HCT116 (cell line): ENCODE data around the gene CDH11. TPM values are rescaled to one million over a fixed set of nuclear protein-coding genes. Genes with fewer than 3 reads are reported as not detected.

Source experiments
- ATAC-seq: fragments of 200-7000 bp; cut with Tn5 transposase; 2 replicates; pipeline ENCODE4 v1.9.1; 2020; ENCODE audit warnings: mild to moderate bottlenecking, moderate library complexity
- BruUV-seq: library from RNA; stranded (reverse); fragments of 400-500 nt; replicated peaks from 2 replicates; lab custom pipeline; 2021; lab: Mats Ljungman, UMichigan
- CTCF ChIA-PET: fragments of 300-600 bp; sonication (Branson Sonifier 250); formaldehyde crosslinking; loops from one replicate; lab custom pipeline; 2021; ENCODE audit warnings: antibody characterized with exemption; lab: Charles Lee
- POLR2A ChIA-PET: fragments of 300-600, 350-600 bp; sonication (Branson Sonifier 250); formaldehyde crosslinking; loops from one replicate; lab custom pipeline; 2021; ENCODE audit warnings: antibody characterized with exemption; lab: Charles Lee
- RAD21 ChIA-PET, 2 experiments: fragments of 300-600 bp; sonication (Branson Sonifier 250); formaldehyde crosslinking; loops; one replicate each; lab custom pipeline; 2023; ENCODE audit warnings: low total read pairs in 2 of 2; ENCODE audit not compliant: uncharacterized antibody in 2 of 2, unreplicated experiment in 2 of 2, low non-redundant PET in 1 of 2; lab: Charles Lee
- DNase-seq: peaks from one replicate; pipeline ENCODE4 v3.0.0-alpha.2; 2010; ENCODE audit warnings: low read depth, low spot score
- H2AFZ ChIP-seq: fragments of 200-600 bp; shearing (Covaris generic), sonication (generic); 2 replicates; pipeline ENCODE4 v1.6.1; 2017; ENCODE audit warnings: low read depth, mixed run types, mixed read lengths, antibody characterized with exemption, low read length; ENCODE audit not compliant: poor library complexity, severe bottlenecking
- H3K27ac ChIP-seq: 2 replicates; pipeline ENCODE4 v1.5.1; 2012; ENCODE audit warnings: low read depth, low read length
- H3K27me3 ChIP-seq: fragments of 200-600 bp; sonication (generic); 2 replicates; pipeline ENCODE4 v1.6.1; 2016; ENCODE audit warnings: mixed run types, low read length, mixed read lengths; ENCODE audit not compliant: insufficient read depth
- H3K36me3 ChIP-seq, 2 experiments: fragments of 200-500 bp in 1 of 2; fragments of 200-600 bp in 1 of 2; sonication (Bioruptor generic) in 1 of 2; sonication (generic) in 1 of 2; 2 replicates each; pipeline versions ENCODE4 v1.5.1 to v1.6.1; 2014 to 2016; ENCODE audit warnings: low read length in 2 of 2, inconsistent platforms in 1 of 2, mixed read lengths in 1 of 2, mixed run types in 1 of 2; ENCODE audit not compliant: insufficient read depth in 2 of 2, control insufficient read depth in 1 of 2
- H3K4me1 ChIP-seq, 2 experiments: fragments of 200-600 bp in 1 of 2; sonication (generic) in 1 of 2; 2 replicates each; pipeline versions ENCODE4 v1.5.1 to v1.6.1; 2012 to 2017; ENCODE audit warnings: low read length in 2 of 2, inconsistent platforms in 1 of 2, mild to moderate bottlenecking in 1 of 2, mixed read lengths in 1 of 2, mixed run types in 1 of 2, moderate library complexity in 1 of 2; ENCODE audit not compliant: insufficient read depth in 2 of 2, control insufficient read depth in 1 of 2
- H3K4me2 ChIP-seq: fragments of 200-600 bp; sonication (generic); 2 replicates; pipeline ENCODE4 v1.6.1; 2017; ENCODE audit warnings: mixed run types, low read length, mixed read lengths
- H3K4me3 ChIP-seq, 2 experiments: fragments of 200-600 bp in 1 of 2; sonication (generic) in 1 of 2; replicated peaks in 1 of 2; 2 replicates each; pipeline ENCODE4 v1.5.1; 2011 to 2016; ENCODE audit warnings: low read length in 2 of 2, control low read depth in 1 of 2, low read depth in 1 of 2, mild to moderate bottlenecking in 1 of 2, mixed read lengths in 1 of 2, mixed run types in 1 of 2
- H3K79me2 ChIP-seq: fragments of 200-600 bp; sonication (generic); 2 replicates; pipeline ENCODE4 v1.6.1; 2017; ENCODE audit warnings: mild to moderate bottlenecking, mixed run types, low read length, moderate library complexity, mixed read lengths; ENCODE audit not compliant: insufficient read depth
- H3K9ac ChIP-seq: fragments of 200-600 bp; sonication (generic); 2 replicates; pipeline ENCODE4 v1.6.1; 2016; ENCODE audit warnings: low read length, mixed read lengths
- H3K9me2 ChIP-seq: fragments of 200-600 bp; sonication (generic), shearing (Covaris generic); 2 replicates; pipeline ENCODE4 v1.6.1; 2017; ENCODE audit warnings: mixed run types, mild to moderate bottlenecking, moderate library complexity; ENCODE audit not compliant: insufficient read depth
- H3K9me3 ChIP-seq, 2 experiments: fragments of 200-500 bp in 1 of 2; fragments of 200-600 bp in 1 of 2; sonication (Bioruptor generic) in 1 of 2; sonication (generic) in 1 of 2; 2 replicates each; pipeline ENCODE4 v1.6.1; 2014 to 2017; ENCODE audit warnings: low read length in 2 of 2, mixed read lengths in 2 of 2, inconsistent platforms in 1 of 2, low read depth in 1 of 2, mild to moderate bottlenecking in 1 of 2, mixed run types in 1 of 2, moderate library complexity in 1 of 2; ENCODE audit not compliant: control insufficient read depth in 1 of 2, insufficient read depth in 1 of 2
- H4K20me1 ChIP-seq: fragments of 200-600 bp; sonication (generic), shearing (Covaris generic); 2 replicates; pipeline ENCODE4 v1.6.1; 2017; ENCODE audit warnings: mixed run types, mild to moderate bottlenecking, moderate library complexity; ENCODE audit not compliant: insufficient read depth
- CBX3 ChIP-seq: IDR thresholded peaks from 2 replicates; pipeline ENCODE4 v1.6.1; 2012; ENCODE audit warnings: low read depth
- CEBPB ChIP-seq: IDR thresholded peaks from 2 replicates; pipeline ENCODE4 v1.6.1; 2012; ENCODE audit warnings: low read depth
- CTCF ChIP-seq, 3 experiments: fragments of 200-600 bp in 1 of 3; sonication (generic) in 1 of 3; IDR thresholded peaks in 2 of 3; conservative IDR thresholded peaks in 1 of 3; 2 replicates each; pipeline ENCODE4 v1.5.1; 2012 to 2017; ENCODE audit warnings: low read depth in 2 of 3, low read length in 2 of 3, antibody characterized with exemption in 1 of 3, borderline replicate concordance in 1 of 3, control low read depth in 1 of 3, mild to moderate bottlenecking in 1 of 3, mixed read lengths in 1 of 3, mixed run types in 1 of 3, moderate library complexity in 1 of 3; ENCODE audit not compliant: insufficient read depth in 1 of 3
- EGR1 ChIP-seq: IDR thresholded peaks from 2 replicates; pipeline ENCODE4 v1.6.1; 2012; ENCODE audit warnings: low read depth
- ELF1 ChIP-seq: IDR thresholded peaks from 2 replicates; pipeline ENCODE4 v1.6.1; 2012; ENCODE audit warnings: low read depth, borderline replicate concordance
- EZH2 ChIP-seq: fragments of 200-600 bp; sonication (generic); IDR thresholded peaks from 2 replicates; pipeline ENCODE4 v1.6.1; 2017; ENCODE audit warnings: antibody characterized with exemption, mixed run types
- EZH2phosphoT487 ChIP-seq: fragments of 200-600 bp; IDR thresholded peaks from 2 replicates; pipeline ENCODE4 v1.6.1; 2018; ENCODE audit warnings: antibody characterized with exemption, borderline replicate concordance
- FOSL1 ChIP-seq: IDR thresholded peaks from 2 replicates; pipeline ENCODE4 v1.6.1; 2012; ENCODE audit warnings: low read depth
- POLR2A ChIP-seq: IDR thresholded peaks from 2 replicates; pipeline ENCODE4 v1.7.0; 2011; ENCODE audit warnings: borderline replicate concordance; ENCODE audit not compliant: insufficient read depth, insufficient read length; ENCODE audit errors: extremely low read depth
- SIN3A ChIP-seq: IDR thresholded peaks from 2 replicates; pipeline ENCODE4 v1.6.1; 2012; ENCODE audit warnings: low read depth
- SP1 ChIP-seq: IDR thresholded peaks from 2 replicates; pipeline ENCODE4 v1.6.1; 2012; ENCODE audit warnings: low read depth
- SRF ChIP-seq: IDR thresholded peaks from 2 replicates; pipeline ENCODE4 v1.6.1; 2012; ENCODE audit warnings: low read depth
- TCF7L2 ChIP-seq: IDR thresholded peaks from 2 replicates; pipeline ENCODE4 v1.7.0; 2011; ENCODE audit warnings: borderline replicate concordance, inconsistent platforms; ENCODE audit not compliant: insufficient read depth, insufficient read length; ENCODE audit errors: extremely low read depth
- ZFX ChIP-seq: fragments of 450-650 bp; IDR thresholded peaks from 2 replicates; pipeline ENCODE4 v1.6.1; 2017
- ZNF274 ChIP-seq: fragments of 200-500 bp; sonication (Bioruptor generic); IDR thresholded peaks from 2 replicates; pipeline ENCODE4 v1.6.1; 2014; ENCODE audit warnings: mild to moderate bottlenecking, low read depth, low read length, inconsistent platforms
- intact Hi-C: fragments of 100-400 bp; cut with micrococcal nuclease; formaldehyde crosslinking; loops from 2 replicates; pipeline ENCODE4 v1.10.0; 2022
- total RNA-seq: library from RNA; stranded (reverse); gene quantifications from one replicate; pipeline ENCODE4 v1.2.1, GENCODE V29; 2021; ENCODE audit not compliant: unreplicated experiment
- TF ChIP-seq, protein P1 (sequence below): IDR thresholded peaks from 2 replicates; pipeline ENCODE4 v1.6.1; 2012
- TF ChIP-seq, protein P2 (sequence below): IDR thresholded peaks from 2 replicates; pipeline ENCODE4 v1.6.1; 2012

CDH11 gene
- total RNA-seq, 1 experiment from 2014 or later, result 0.52 TPM

DNA sequence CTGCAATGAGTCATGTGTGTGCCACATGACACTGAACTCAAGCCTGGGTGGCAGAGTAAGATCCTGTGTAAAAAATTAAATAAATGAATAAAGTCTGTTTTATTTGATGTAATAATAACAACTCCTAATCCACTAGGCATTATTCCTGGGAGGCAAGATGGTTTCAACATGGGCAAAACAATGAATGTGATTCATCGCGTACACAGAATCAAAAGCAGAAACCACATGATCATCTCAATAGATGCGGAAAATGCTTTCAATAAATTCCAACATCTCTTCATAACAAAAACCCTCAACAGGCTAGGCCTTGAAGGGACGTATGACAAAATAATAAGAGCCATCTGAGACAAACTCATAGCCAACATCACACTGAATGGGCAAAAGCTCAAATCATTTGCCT is 195.4 kb downstream of the CDH11 start (continued):
- TF ChIP-seq SP1, result no peak
- TF ChIP-seq EGR1, result no peak
- TF ChIP-seq FOSL1, result no peak
- no peak for TF ChIP-seq SIN3A

DNA sequence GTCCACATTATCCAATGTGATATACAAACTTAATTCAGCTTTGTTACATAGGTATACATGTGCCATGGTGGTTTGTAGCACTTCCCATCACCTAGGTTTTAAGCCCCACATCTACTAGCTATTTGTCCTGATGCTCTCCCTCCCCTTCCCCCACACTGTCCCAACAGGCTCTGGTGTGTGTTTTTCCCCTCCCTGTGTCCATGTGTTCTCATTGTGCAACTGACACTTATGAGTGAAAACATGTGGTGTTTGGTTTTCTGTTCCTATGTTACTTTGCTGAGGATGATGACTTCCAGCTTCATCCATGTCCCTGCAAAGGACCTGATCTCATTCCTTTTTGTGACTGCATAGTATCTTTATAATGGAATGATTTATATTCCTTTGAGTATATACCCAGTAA is 196.7 kb downstream of the CDH11 start:
- TF ChIP-seq, protein P1, sequence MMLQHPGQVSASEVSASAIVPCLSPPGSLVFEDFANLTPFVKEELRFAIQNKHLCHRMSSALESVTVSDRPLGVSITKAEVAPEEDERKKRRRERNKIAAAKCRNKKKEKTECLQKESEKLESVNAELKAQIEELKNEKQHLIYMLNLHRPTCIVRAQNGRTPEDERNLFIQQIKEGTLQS, result no peak
- TF ChIP-seq CBX3 (no peak), CEBPB (no peak), SIN3A (no peak), FOSL1 (no peak)
- DNase-seq (no peak), ATAC-seq (no peak)
- no TSS peak for BruUV-seq
- no peaks in the 10 kb centered on the region for H3K79me2 ChIP-seq
- ChIA-PET RAD21 (no interaction called here), CTCF (no interaction called here), POLR2A (no interaction called here)
- H4K20me1 ChIP-seq, result no peaks in the 10 kb centered on the region
- H3K9ac ChIP-seq, result no peak overlapping the region
- H3K4me3 ChIP-seq, result no peak overlapping the region
- no peaks in the 10 kb centered on the region for H3K36me3 ChIP-seq
- H3K9me3 ChIP-seq, result peaks cover 16 to 28% of the 10 kb centered on the region in 2 experiments; a peak in 2 of 4 replicates
- H3K27ac ChIP-seq, result no peak overlapping the region
- H3K4me2 ChIP-seq, result no peak overlapping the region
- intact Hi-C loops, result no loop called here
- no peak overlapping the region for H2AFZ ChIP-seq
- no peaks in the 10 kb centered on the region for H3K9me2 ChIP-seq
- H3K27me3 ChIP-seq, result no peaks in the 10 kb centered on the region
- no peaks in the 10 kb centered on the region for H3K4me1 ChIP-seq

- H3K27ac ChIP-seq, result no peak overlapping the region
- no peaks in the 10 kb centered on the region for H3K36me3 ChIP-seq
- DNase-seq (no peak), ATAC-seq (no peak)
- no peak overlapping the region for H3K4me2 ChIP-seq
- intact Hi-C loops, result no loop called here
- no peaks in the 10 kb centered on the region for H4K20me1 ChIP-seq
- no peak overlapping the region for H2AFZ ChIP-seq
- no peaks in the 10 kb centered on the region for H3K27me3 ChIP-seq
- no peaks in the 10 kb centered on the region for H3K4me1 ChIP-seq
- CTCF ChIA-PET, result no interaction called here
- BruUV-seq, result no TSS peak
- H3K79me2 ChIP-seq, result no peaks in the 10 kb centered on the region
- no peak overlapping the region for H3K4me3 ChIP-seq
- RAD21 ChIA-PET, result no interaction called here
- POLR2A ChIA-PET, result no interaction called here
- no peaks in the 10 kb centered on the region for H3K9me2 ChIP-seq
- H3K9ac ChIP-seq, result no peak overlapping the region
- peaks cover 16 to 33% of the 10 kb centered on the region in 2 experiments; a peak in 2 of 4 replicates for H3K9me3 ChIP-seq
- TF ChIP-seq, protein P2, sequence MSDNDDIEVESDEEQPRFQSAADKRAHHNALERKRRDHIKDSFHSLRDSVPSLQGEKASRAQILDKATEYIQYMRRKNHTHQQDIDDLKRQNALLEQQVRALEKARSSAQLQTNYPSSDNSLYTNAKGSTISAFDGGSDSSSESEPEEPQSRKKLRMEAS, result no peak
- TF ChIP-seq ELF1, result no peak
- no peak for TF ChIP-seq CTCF (IDR thresholded peaks at IDR 0.05 in 2 of 3, conservative IDR thresholded peaks at IDR 0.05 in 1 of 3; ENCODE audit: borderline replicate concordance in 1 of 3, insufficient read depth in 1 of 3, low read depth in 2 of 3, low read length in 2 of 3)
- no peak for TF ChIP-seq ZFX
- no peak for TF ChIP-seq CEBPB
- no peak for TF ChIP-seq CBX3
- TF ChIP-seq EGR1, result no peak
- TF ChIP-seq TCF7L2, result no peak
- TF ChIP-seq ZNF274, result no peak
- TF ChIP-seq POLR2A, result no peak
- no peak for TF ChIP-seq SRF
- no peak for TF ChIP-seq EZH2phosphoT487
- no peak for TF ChIP-seq EZH2
Measured at GRCh38 chr16:64924086-64924485, 197.8 kb downstream of the CDH11 start.
